SH-SY5Y (cell line): ENCODE measurements around the gene SLC41A1.

Source experiments
- GATA2 ChIP-seq: IDR thresholded peaks from 2 replicates; pipeline ENCODE4 v1.6.1; 2011; ENCODE audit warnings: mild to moderate bottlenecking, low read depth, low read length
- GATA3 ChIP-seq: IDR thresholded peaks from 2 replicates; pipeline ENCODE4 v1.6.1; 2011; ENCODE audit warnings: low read depth, mild to moderate bottlenecking, low read length, moderate library complexity

SLC41A1 gene

GRCh38 chr1:205741681-205742080 lies 71.3 kb downstream of the SLC41A1 start:
- TF ChIP-seq GATA2 (no peak), GATA3 (no peak)

GRCh38 chr1:205739348-205740160 lies 73.4 kb downstream of the SLC41A1 start:
- no peak for TF ChIP-seq GATA3
- TF ChIP-seq GATA2 = no peak
